ENCODE data around the gene GSK3B.
"Not testable (repeated sequence)": the region's sequence is repeated elsewhere in the genome, so short reads cannot be mapped to it uniquely, and the experiment has no call there.

Gene GSK3B

GRCh38 chr3:120057029-120057428 is 37.2 kb downstream of the GSK3B start:
- 0 out of 2 replicates have a peak, but pooled peaks cover 6% of the 10 kb centered on the region for H3K36me3 ChIP-seq (ENCODE audit: control insufficient read depth, insufficient read depth, low read length)
- H3K27ac ChIP-seq (ENCODE audit: low read depth, low read length), result no peak overlapping the region
- H3K27me3 ChIP-seq (ENCODE audit: control insufficient read depth, insufficient read depth, low read length), result no peaks in the 10 kb centered on the region
- H3K4me1 ChIP-seq (ENCODE audit: control insufficient read depth, insufficient read depth, low read length), result peaks cover 12% of the 10 kb centered on the region; the same call in 1 of the 2 replicates
- no peak overlapping the region for H3K9ac ChIP-seq (ENCODE audit: low read length)
- H3K9me3 ChIP-seq (ENCODE audit: control insufficient read depth, insufficient read depth, low read depth, low read length), result peaks cover 13% of the 10 kb centered on the region
- H3K4me3 ChIP-seq (ENCODE audit: low read depth, low read length), result no peak overlapping the region

- H3K9me3 ChIP-seq (ENCODE audit: control insufficient read depth, insufficient read depth, low read depth, low read length), result peaks cover 13% of the 10 kb centered on the region
- not testable (repeated sequence) for H3K4me1 ChIP-seq (ENCODE audit: control insufficient read depth, insufficient read depth, low read length); H3K27me3 ChIP-seq (ENCODE audit: control insufficient read depth, insufficient read depth, low read length); H3K9ac ChIP-seq (ENCODE audit: low read length); H3K27ac ChIP-seq (ENCODE audit: low read depth, low read length); H3K36me3 ChIP-seq (ENCODE audit: control insufficient read depth, insufficient read depth, low read length); H3K4me3 ChIP-seq (ENCODE audit: low read depth, low read length)
Measured at GRCh38 chr3:120053647-120054046, 40.6 kb downstream of the GSK3B start.

- Histone ChIP-seq H3K4me1 (ENCODE audit: control insufficient read depth, insufficient read depth, low read length) (no peaks in the 10 kb centered on the region), H3K9ac (ENCODE audit: low read length) (no peak overlapping the region), H3K27me3 (ENCODE audit: control insufficient read depth, insufficient read depth, low read length) (no peaks in the 10 kb centered on the region), H3K9me3 (ENCODE audit: control insufficient read depth, insufficient read depth, low read depth, low read length) (peaks cover 16% of the 10 kb centered on the region), H3K36me3 (ENCODE audit: control insufficient read depth, insufficient read depth, low read length) (0 out of 2 replicates have a peak, but pooled peaks cover 8% of the 10 kb centered on the region), H3K27ac (ENCODE audit: low read depth, low read length) (0 out of 2 replicates have a peak overlapping the region, but pooled peaks have one; percentile 48), H3K4me3 (ENCODE audit: low read depth, low read length) (no peak overlapping the region)
Measured at GRCh38 chr3:120052677-120053076, 41.6 kb downstream of the GSK3B start.

DNA sequence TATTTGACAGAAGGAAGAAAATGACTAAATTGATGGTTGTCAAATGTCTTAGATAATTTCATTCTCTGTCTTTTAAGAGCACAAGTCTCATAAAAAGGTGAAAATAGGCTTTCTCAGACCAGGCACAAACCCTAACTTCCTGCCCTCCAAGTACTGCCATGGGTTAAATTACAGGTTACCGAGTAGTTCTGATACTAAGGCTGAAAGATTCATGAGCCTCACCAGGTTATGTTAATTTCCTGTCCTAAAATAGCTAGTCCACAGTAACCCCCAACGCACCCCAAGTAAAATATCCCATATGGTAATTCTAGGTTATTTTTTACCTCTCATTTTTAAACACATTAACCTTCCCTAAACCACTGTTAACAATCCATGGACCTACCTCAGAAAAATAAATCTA is 42.0 kb downstream of the GSK3B start:
- H3K27ac ChIP-seq (ENCODE audit: low read depth, low read length), result 0 out of 2 replicates have a peak overlapping the region, but pooled peaks have one; percentile 48
- no peak overlapping the region for H3K9ac ChIP-seq (ENCODE audit: low read length)

GRCh38 chr3:120051570-120051969 is 42.7 kb downstream of the GSK3B start:
- H3K27ac ChIP-seq (ENCODE audit: low read depth, low read length); H3K27me3 ChIP-seq (ENCODE audit: control insufficient read depth, insufficient read depth, low read length); H3K9ac ChIP-seq (ENCODE audit: low read length); H3K4me1 ChIP-seq (ENCODE audit: control insufficient read depth, insufficient read depth, low read length); H3K4me3 ChIP-seq (ENCODE audit: low read depth, low read length): not testable (repeated sequence)
- Histone ChIP-seq H3K9me3 (ENCODE audit: control insufficient read depth, insufficient read depth, low read depth, low read length) (peaks cover 25% of the 10 kb centered on the region), H3K36me3 (ENCODE audit: control insufficient read depth, insufficient read depth, low read length) (0 out of 2 replicates have a peak, but pooled peaks cover 10% of the 10 kb centered on the region)

More for the DNA sequence above, 42.0 kb downstream of the GSK3B start:
- Histone ChIP-seq H3K9me3 (ENCODE audit: control insufficient read depth, insufficient read depth, low read depth, low read length) (peaks cover 20% of the 10 kb centered on the region), H3K4me3 (ENCODE audit: low read depth, low read length) (no peak overlapping the region), H3K36me3 (ENCODE audit: control insufficient read depth, insufficient read depth, low read length) (0 out of 2 replicates have a peak, but pooled peaks cover 10% of the 10 kb centered on the region), H3K4me1 (ENCODE audit: control insufficient read depth, insufficient read depth, low read length) (no peaks in the 10 kb centered on the region), H3K27me3 (ENCODE audit: control insufficient read depth, insufficient read depth, low read length) (no peaks in the 10 kb centered on the region)

GRCh38 chr3:120049881-120050539 is 44.2 kb downstream of the GSK3B start:
- H3K4me3 ChIP-seq (ENCODE audit: low read depth, low read length), result no peak overlapping the region
- peaks cover 32% of the 10 kb centered on the region for H3K9me3 ChIP-seq (ENCODE audit: control insufficient read depth, insufficient read depth, low read depth, low read length)
- H3K27ac ChIP-seq (ENCODE audit: low read depth, low read length), result no peak overlapping the region
- H3K9ac ChIP-seq (ENCODE audit: low read length), result no peak overlapping the region
- H3K27me3 ChIP-seq (ENCODE audit: control insufficient read depth, insufficient read depth, low read length), result no peaks in the 10 kb centered on the region
- H3K36me3 ChIP-seq (ENCODE audit: control insufficient read depth, insufficient read depth, low read length), result 0 out of 2 replicates have a peak, but pooled peaks cover 13% of the 10 kb centered on the region
- no peaks in the 10 kb centered on the region for H3K4me1 ChIP-seq (ENCODE audit: control insufficient read depth, insufficient read depth, low read length)

DNA sequence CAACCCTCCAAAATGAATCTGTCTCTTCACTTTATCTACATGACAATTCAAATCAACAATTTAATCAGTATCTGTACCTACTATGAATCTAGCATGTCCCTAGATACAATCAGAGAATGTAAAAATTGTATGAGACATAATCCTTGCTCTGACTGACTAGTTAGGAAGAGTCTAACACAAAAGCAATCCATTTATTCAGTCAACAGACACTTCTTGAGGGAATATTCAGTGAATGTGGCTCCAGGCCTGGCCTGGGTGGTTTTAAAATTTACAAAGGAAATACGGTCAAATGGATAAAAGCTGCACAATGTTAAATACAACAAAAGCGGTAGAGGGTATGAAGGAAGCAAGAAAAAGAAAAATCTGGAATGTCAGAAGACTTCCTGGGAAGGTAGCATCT is 45.2 kb downstream of the GSK3B start:
- peaks cover 19% of the 10 kb centered on the region; the same call in 1 of the 2 replicates for H3K36me3 ChIP-seq (ENCODE audit: control insufficient read depth, insufficient read depth, low read length)
- H3K9me3 ChIP-seq (ENCODE audit: control insufficient read depth, insufficient read depth, low read depth, low read length), result peaks cover 36% of the 10 kb centered on the region
- H3K4me3 ChIP-seq (ENCODE audit: low read depth, low read length), result no peak overlapping the region

GRCh38 chr3:120048355-120049041 is 45.7 kb downstream of the GSK3B start:
- no peaks in the 10 kb centered on the region for H3K27me3 ChIP-seq (ENCODE audit: control insufficient read depth, insufficient read depth, low read length)
- peaks cover 15% of the 10 kb centered on the region; the same call in 1 of the 2 replicates for H3K36me3 ChIP-seq (ENCODE audit: control insufficient read depth, insufficient read depth, low read length)
- H3K9ac ChIP-seq (ENCODE audit: low read length), result no peak overlapping the region
- no peak overlapping the region for H3K4me3 ChIP-seq (ENCODE audit: low read depth, low read length)
- H3K4me1 ChIP-seq (ENCODE audit: control insufficient read depth, insufficient read depth, low read length), result no peaks in the 10 kb centered on the region
- peaks cover 31% of the 10 kb centered on the region for H3K9me3 ChIP-seq (ENCODE audit: control insufficient read depth, insufficient read depth, low read depth, low read length)
- no peak overlapping the region for H3K27ac ChIP-seq (ENCODE audit: low read depth, low read length)

More for the DNA sequence above, 45.2 kb downstream of the GSK3B start:
- H3K4me1 ChIP-seq (ENCODE audit: control insufficient read depth, insufficient read depth, low read length), result no peaks in the 10 kb centered on the region
- H3K9ac ChIP-seq (ENCODE audit: low read length), result no peak overlapping the region
- H3K27me3 ChIP-seq (ENCODE audit: control insufficient read depth, insufficient read depth, low read length), result no peaks in the 10 kb centered on the region
- H3K27ac ChIP-seq (ENCODE audit: low read depth, low read length), result no peak overlapping the region

DNA sequence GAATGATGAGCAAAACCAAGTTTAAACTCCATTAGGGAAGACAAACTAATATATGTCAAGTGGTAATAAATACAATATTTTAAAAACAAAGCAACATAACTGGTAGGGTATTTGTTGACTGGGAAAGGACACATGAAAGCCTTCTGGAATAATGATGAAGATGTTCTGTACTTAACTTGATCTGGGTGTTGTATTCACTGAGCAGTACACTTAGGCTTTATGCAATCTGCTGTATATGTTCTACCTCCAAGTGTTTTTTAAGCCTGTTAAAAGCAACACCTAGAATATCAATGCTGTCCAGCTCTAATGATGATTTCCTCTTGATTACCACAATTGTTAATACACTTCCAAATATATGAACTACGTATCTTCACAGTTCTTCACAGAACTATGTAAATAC is 46.6 kb downstream of the GSK3B start:
- no peak overlapping the region for H3K27ac ChIP-seq (ENCODE audit: low read depth, low read length)
- no peaks in the 10 kb centered on the region for H3K27me3 ChIP-seq (ENCODE audit: control insufficient read depth, insufficient read depth, low read length)
- no peak overlapping the region for H3K9ac ChIP-seq (ENCODE audit: low read length)
- H3K4me1 ChIP-seq (ENCODE audit: control insufficient read depth, insufficient read depth, low read length), result no peaks in the 10 kb centered on the region
- H3K9me3 ChIP-seq (ENCODE audit: control insufficient read depth, insufficient read depth, low read depth, low read length), result peaks cover 32% of the 10 kb centered on the region
- peaks cover 13% of the 10 kb centered on the region; the same call in 1 of the 2 replicates for H3K36me3 ChIP-seq (ENCODE audit: control insufficient read depth, insufficient read depth, low read length)
- H3K4me3 ChIP-seq (ENCODE audit: low read depth, low read length), result no peak overlapping the region

DNA sequence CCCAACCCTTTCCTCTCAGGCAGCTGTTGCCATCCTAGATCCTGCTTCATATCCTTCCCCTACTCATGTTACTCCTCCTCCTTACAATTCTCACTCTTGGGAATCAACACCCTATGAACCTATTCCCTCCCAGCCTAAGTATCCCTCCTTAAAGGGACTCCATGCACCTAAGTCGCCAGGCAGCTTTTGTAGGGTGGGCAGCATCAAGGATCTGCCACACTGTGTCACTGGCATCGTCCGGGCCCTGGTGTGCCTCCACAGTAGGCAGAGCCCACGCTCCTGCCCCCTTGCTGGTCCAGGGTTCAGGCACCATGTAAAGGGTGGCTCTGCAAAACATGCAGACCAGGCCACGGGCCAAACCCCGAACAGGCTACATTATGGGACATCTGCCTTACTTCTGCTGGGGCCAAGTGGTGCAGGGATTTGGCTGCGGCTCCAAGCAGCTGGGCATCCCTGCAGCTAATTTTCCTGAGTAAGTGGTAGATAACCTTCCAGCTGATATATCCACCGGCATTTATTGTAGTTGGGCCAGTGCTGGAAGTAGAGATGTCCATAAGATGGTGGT is 53.4 kb downstream of the GSK3B start:
- H3K4me1 ChIP-seq (ENCODE audit: control insufficient read depth, insufficient read depth, low read length), result peaks cover 5% of the 10 kb centered on the region; the same call in 1 of the 2 replicates
- peaks cover 44% of the 10 kb centered on the region for H3K9me3 ChIP-seq (ENCODE audit: control insufficient read depth, insufficient read depth, low read depth, low read length)
- H3K27ac ChIP-seq (ENCODE audit: low read depth, low read length), result no peak overlapping the region
- H3K27me3 ChIP-seq (ENCODE audit: control insufficient read depth, insufficient read depth, low read length), result no peaks in the 10 kb centered on the region
- peaks cover 22% of the 10 kb centered on the region; the same call in 1 of the 2 replicates for H3K36me3 ChIP-seq (ENCODE audit: control insufficient read depth, insufficient read depth, low read length)
- no peak overlapping the region for H3K4me3 ChIP-seq (ENCODE audit: low read depth, low read length)
- no peak overlapping the region for H3K9ac ChIP-seq (ENCODE audit: low read length)

Measured in HUES6 (cell line).